Suppressor macrophage (primary cell): ENCODE results near the gene ADRM1.

Experiments used
- DNase-seq, 4 experiments: peaks; one replicate each; pipeline ENCODE4 v3.0.0-alpha.2; 2020 to 2022

ADRM1 gene

GRCh38 chr20:62325172-62325905 is 22.5 kb downstream of the ADRM1 start:
- DNase-seq: no peak

GRCh38 chr20:62326559-62326958 is 23.8 kb downstream of the ADRM1 start:
- no peak for DNase-seq

- no peak for DNase-seq
These were observed 24.3 kb downstream of the ADRM1 start for GRCh38 chr20:62326959-62327725.

- no peak for DNase-seq
These were observed 25.1 kb downstream of the ADRM1 start for GRCh38 chr20:62327726-62328495.

GRCh38 chr20:62328684-62329388 is 26.0 kb downstream of the ADRM1 start:
- no peak for DNase-seq

GRCh38 chr20:62329389-62330377 is 26.9 kb downstream of the ADRM1 start:
- DNase-seq: no peak

GRCh38 chr20:62330576-62331317 is 27.9 kb downstream of the ADRM1 start:
- no peak for DNase-seq

GRCh38 chr20:62331347-62331746 is 28.6 kb downstream of the ADRM1 start:
- DNase-seq: no peak

- DNase-seq: no peak
These were observed 29.6 kb downstream of the ADRM1 start for GRCh38 chr20:62332421-62332820.

- no peak for DNase-seq
These were observed 30.4 kb downstream of the ADRM1 start for GRCh38 chr20:62332989-62333819.

GRCh38 chr20:62333820-62334595 is 31.2 kb downstream of the ADRM1 start:
- no peak for DNase-seq

- no peak for DNase-seq
These were observed 32.1 kb downstream of the ADRM1 start for GRCh38 chr20:62334881-62335280.

- DNase-seq: no peak
These were observed 32.7 kb downstream of the ADRM1 start for GRCh38 chr20:62335532-62335931.

GRCh38 chr20:62336329-62336728 is 33.5 kb downstream of the ADRM1 start:
- DNase-seq: no peak

- no peak for DNase-seq
These were observed 34.2 kb downstream of the ADRM1 start for GRCh38 chr20:62336775-62337557.

GRCh38 chr20:62337558-62338293 is 34.9 kb downstream of the ADRM1 start:
- DNase-seq: peak in 1 of 4 experiments; percentile 8

GRCh38 chr20:62338294-62338620 is 35.5 kb downstream of the ADRM1 start:
- no peak for DNase-seq
